Nephron (organoid): ENCODE measurements around the gene DHX38.
A peak's percentile ranks its signal among the peaks of the same experiment; 100 is the strongest.
"Not testable (repeated sequence)": the region's sequence is repeated elsewhere in the genome, so short reads cannot be mapped to it uniquely, and the experiment has no call there.

ENCODE experiments used
- H3K27ac Mint-ChIP-seq, 3 experiments: 2 replicates each; pipeline ENCODE4 v1.8.0; 2020; ENCODE audit warnings: mixed read lengths in 3 of 3, mild to moderate bottlenecking in 2 of 3, moderate library complexity in 1 of 3
- H3K27me3 Mint-ChIP-seq: 2 replicates; pipeline ENCODE4 v1.8.0; 2021; ENCODE audit warnings: low read depth, mild to moderate bottlenecking, moderate library complexity, mixed read lengths
- H3K36me3 Mint-ChIP-seq: 2 replicates; pipeline ENCODE4 v1.8.0; 2020; ENCODE audit warnings: low read depth, mixed read lengths
- H3K4me1 Mint-ChIP-seq: 2 replicates; pipeline ENCODE4 v1.8.0; 2020; ENCODE audit warnings: mixed read lengths
- H3K4me3 Mint-ChIP-seq, 3 experiments: 2 replicates each; pipeline ENCODE4 v1.8.0; 2020; ENCODE audit warnings: mild to moderate bottlenecking in 3 of 3, mixed read lengths in 3 of 3, moderate library complexity in 2 of 3
- H3K9me3 Mint-ChIP-seq: 2 replicates; pipeline ENCODE4 v1.8.0; 2020; ENCODE audit warnings: mixed read lengths
- TF ChIP-seq, protein P1 (sequence below), 3 experiments: fragments of 200-600 bp; sonication (generic); IDR thresholded peaks; one replicate each; pipeline ENCODE4 v1.5.0; 2021; ENCODE audit warnings: antibody characterized with exemption in 3 of 3; ENCODE audit not compliant: unreplicated experiment in 3 of 3

The DHX38 gene

DNA sequence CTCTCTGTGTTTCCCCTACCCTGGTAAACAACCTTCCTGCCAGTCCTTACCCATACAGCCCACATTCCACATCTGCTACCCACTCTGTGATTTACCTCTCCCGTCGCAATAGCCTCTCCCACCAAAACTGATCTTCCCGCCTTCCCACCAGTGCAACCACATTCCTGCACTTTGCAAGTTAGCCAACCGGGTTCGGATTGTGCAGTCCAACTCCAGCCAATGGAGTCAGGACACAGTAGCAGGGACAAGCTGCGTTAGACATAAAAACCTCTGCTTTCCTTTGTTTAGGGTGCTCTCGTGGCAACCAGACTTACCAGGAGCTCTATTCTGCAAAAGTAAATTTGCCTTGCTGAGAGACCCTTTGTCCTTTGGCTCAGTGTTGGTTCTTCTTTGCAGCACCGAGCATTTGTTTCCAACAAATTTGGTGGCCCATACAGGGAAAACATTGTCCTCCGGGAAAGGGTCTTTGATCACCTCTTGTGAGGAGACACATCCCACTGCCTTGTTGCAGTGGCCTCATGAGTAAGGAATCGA lies 29.2 kb upstream of the DHX38 start:
- no peak overlapping the region for H3K27ac Mint-ChIP-seq
- no peaks in the 10 kb centered on the region for H3K9me3 Mint-ChIP-seq
- H3K27me3 Mint-ChIP-seq = no peaks in the 10 kb centered on the region
- H3K4me1 Mint-ChIP-seq = no peaks in the 10 kb centered on the region
- H3K36me3 Mint-ChIP-seq = no peaks in the 10 kb centered on the region
- TF ChIP-seq, protein P1, sequence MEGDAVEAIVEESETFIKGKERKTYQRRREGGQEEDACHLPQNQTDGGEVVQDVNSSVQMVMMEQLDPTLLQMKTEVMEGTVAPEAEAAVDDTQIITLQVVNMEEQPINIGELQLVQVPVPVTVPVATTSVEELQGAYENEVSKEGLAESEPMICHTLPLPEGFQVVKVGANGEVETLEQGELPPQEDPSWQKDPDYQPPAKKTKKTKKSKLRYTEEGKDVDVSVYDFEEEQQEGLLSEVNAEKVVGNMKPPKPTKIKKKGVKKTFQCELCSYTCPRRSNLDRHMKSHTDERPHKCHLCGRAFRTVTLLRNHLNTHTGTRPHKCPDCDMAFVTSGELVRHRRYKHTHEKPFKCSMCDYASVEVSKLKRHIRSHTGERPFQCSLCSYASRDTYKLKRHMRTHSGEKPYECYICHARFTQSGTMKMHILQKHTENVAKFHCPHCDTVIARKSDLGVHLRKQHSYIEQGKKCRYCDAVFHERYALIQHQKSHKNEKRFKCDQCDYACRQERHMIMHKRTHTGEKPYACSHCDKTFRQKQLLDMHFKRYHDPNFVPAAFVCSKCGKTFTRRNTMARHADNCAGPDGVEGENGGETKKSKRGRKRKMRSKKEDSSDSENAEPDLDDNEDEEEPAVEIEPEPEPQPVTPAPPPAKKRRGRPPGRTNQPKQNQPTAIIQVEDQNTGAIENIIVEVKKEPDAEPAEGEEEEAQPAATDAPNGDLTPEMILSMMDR (IDR thresholded peaks at IDR 0.05; ENCODE audit: unreplicated experiment in 3 of 3) = no peak
- H3K4me3 Mint-ChIP-seq = no peak overlapping the region

DNA sequence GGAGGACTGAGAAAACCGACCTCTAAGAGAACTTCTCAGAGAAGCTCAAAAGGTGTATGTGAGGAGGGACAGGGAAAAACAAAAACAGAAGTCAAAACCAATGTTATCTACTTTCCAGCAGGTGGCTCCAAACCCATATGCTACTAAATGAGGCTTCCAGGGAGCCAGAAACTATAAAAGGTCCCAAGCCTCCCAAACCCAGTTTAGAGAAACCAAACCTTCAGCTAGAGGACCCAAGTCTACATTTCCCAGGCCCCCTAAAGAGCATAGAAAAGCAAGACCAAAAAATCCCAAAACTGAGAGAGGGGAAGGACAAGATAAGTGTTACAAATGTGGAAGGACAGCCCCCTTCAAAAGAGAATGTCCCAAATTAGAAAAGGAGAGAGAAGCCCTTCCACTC lies 26.9 kb upstream of the DHX38 start:
- TF ChIP-seq, protein P1 (IDR thresholded peaks at IDR 0.05; ENCODE audit: unreplicated experiment in 3 of 3) = peak; percentile 46 to 58 (median 52)
- peak overlapping the region in 1 of 3 experiments; percentile 3 for H3K27ac Mint-ChIP-seq
- H3K4me1 Mint-ChIP-seq = no peaks in the 10 kb centered on the region
- no peaks in the 10 kb centered on the region for H3K27me3 Mint-ChIP-seq
- no peaks in the 10 kb centered on the region for H3K9me3 Mint-ChIP-seq
- H3K4me3 Mint-ChIP-seq = no peak overlapping the region
- no peaks in the 10 kb centered on the region for H3K36me3 Mint-ChIP-seq

DNA sequence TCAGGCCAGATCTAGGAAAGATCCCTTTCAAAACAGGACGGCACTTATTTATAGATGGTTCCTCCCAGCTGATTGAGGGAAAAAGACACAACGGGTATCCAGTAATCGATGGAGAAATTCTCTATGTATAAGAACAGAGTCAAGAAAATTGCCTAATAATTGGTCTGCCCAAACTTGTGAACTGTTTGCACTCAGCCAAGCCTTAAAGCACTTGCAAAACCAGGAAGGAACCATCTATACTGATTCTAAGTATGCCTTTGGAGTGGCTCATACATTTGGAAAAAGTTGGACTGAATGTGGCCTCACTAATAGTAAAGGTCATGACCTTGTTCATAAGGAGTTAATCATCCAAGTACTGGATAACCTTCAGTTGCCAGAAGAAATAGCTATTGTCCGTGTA lies 24.7 kb upstream of the DHX38 start:
- peaks cover 6% of the 10 kb centered on the region for H3K4me1 Mint-ChIP-seq
- H3K36me3 Mint-ChIP-seq = no peaks in the 10 kb centered on the region
- peak overlapping the region in 1 of 3 experiments; percentile 24 for H3K27ac Mint-ChIP-seq
- no peaks in the 10 kb centered on the region for H3K27me3 Mint-ChIP-seq
- TF ChIP-seq, protein P1 (IDR thresholded peaks at IDR 0.05; ENCODE audit: unreplicated experiment in 3 of 3) = no peak
- no peak overlapping the region for H3K4me3 Mint-ChIP-seq
- no peaks in the 10 kb centered on the region for H3K9me3 Mint-ChIP-seq

DNA sequence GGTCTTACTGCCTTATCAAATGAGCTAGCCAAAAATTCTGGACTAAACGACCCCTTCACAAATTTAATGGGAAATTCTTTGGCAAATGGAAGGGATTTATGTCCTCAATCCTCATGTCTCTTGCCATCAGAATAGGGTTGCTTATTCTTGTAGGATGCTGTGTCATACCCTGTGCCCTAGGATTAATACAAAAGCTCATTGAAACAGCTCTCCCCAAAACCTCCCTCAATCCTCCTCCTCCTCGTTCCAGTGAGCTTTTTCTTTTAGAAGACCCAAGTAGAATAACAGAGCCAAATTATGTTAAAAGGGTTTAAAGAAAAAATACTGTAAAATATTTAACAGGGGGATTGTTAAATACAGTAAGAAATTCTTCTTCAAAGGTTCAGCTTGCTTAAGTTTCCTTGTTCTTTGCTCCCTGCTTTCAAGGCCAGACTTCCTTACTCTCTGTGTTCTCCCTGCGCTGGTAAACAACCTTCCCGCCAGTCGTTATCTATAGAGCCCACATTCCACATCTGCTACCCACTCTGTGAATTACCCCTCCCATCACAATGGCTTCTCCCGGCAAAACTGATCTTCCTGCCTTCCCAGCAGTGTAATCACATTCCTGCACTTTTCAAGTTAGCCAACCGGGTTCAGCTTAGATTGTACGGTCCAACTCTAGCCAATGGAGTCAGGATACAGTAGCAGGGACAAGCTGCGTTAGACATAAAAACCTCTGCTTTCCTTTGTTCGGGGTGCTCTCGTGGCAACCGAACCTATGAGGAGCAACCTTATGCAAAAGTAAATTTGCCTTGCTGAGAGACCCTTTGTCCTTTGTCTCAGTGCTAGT lies 20.9 kb upstream of the DHX38 start:
- Mint-ChIP-seq H3K9me3 (no peaks in the 10 kb centered on the region), H3K27me3 (no peaks in the 10 kb centered on the region), H3K4me3 (no peak overlapping the region), H3K36me3 (no peaks in the 10 kb centered on the region), H3K27ac (peak overlapping the region; percentile 59 to 79 (median 78)), H3K4me1 (peaks cover 6% of the 10 kb centered on the region)
- TF ChIP-seq, protein P1 (IDR thresholded peaks at IDR 0.05; ENCODE audit: unreplicated experiment in 3 of 3) = no peak

DNA sequence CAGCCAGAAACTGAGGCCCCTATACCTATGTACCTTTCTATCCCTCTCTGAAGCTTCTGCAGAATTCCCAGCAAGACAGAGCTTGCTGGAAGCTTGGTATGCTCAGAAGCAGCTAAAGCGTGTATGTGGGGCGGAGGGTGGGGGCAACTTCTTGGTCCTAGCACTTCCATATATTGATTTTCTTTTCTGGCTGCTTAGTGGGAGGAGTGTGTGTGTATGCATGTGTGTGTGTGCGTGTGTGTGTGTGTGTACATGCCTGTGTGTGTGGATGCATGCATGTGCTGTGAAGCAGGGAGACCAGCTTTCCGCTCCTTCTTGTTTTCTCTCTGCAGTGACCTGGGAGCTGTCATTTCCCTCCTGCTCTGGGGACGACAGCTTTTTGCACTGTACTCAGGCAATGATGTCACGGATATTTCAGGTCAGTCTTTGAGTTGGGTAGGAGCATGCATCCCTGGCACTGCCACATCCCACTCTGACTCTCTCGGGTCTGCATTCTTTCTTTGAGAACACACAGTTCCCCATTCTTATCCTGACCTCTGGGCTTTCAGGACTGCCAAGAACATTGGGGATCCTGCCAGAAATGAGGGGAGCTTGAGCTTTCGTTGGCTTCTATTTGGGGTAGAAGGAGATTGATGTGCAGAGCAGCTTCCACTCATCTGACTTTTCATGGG lies 20.0 kb upstream of the DHX38 start:
- TF ChIP-seq, protein P1 (IDR thresholded peaks at IDR 0.05; ENCODE audit: unreplicated experiment in 3 of 3) = no peak
- Mint-ChIP-seq H3K27me3 (no peaks in the 10 kb centered on the region), H3K4me1 (peaks cover 6% of the 10 kb centered on the region), H3K27ac (peak overlapping the region in 2 of 3 experiments; percentile 35 to 78), H3K36me3 (no peaks in the 10 kb centered on the region), H3K4me3 (no peak overlapping the region), H3K9me3 (no peaks in the 10 kb centered on the region)

DNA sequence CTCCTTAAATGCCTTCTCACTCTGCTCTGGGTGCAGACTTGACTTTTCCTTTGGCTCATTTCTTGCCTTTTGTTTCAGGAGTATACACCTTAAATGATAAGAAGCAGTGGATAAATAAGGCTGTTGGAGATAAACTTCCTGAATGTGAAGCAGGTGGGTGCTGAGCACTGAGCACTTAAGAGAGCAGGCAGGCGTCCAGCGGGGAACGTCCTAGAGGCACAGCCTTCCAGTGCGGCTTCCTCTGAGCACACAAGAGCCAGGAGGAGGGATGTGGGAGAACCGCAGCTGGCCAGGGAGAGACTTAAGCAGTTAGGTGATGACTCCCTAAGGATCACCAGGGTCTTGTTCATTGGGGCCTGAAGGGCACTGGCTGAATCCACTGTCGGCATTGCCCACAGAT lies 18.6 kb upstream of the DHX38 start:
- H3K9me3 Mint-ChIP-seq, H3K27me3 Mint-ChIP-seq, H3K27ac Mint-ChIP-seq, H3K4me3 Mint-ChIP-seq, H3K4me1 Mint-ChIP-seq, H3K36me3 Mint-ChIP-seq: not testable (repeated sequence)

DNA sequence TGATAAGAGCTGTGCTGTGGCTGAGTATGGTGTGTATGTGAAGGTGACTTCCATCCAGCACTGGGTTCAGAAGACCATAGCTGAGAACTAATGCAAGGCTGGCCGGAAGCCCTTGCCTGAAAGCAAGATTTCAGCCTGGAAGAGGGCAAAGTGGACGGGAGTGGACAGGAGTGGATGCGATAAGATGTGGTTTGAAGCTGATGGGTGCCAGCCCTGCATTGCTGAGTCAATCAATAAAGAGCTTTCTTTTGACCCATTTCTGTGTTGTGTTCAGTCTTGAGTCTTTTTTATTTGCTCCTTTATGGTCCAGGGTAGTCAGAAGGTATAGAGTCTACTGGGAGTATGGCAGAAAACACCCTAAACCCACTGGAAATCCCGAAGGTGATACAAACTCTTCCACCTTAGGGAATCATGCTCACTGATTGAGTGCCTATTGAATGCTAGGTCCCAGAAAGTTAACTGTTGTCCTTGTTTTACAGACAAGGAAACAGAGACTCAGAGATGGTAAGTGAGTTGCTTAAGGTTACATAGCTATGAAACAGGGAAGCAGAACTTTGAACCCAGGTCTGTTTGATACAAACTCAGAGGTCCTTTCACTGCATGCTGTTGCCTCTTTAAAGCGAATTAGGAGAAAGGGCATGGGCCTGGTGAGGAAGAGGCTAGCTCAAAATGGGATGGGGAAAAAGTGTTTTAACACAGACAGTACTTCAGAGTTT lies 16.5 kb upstream of the DHX38 start:
- not testable (repeated sequence) for H3K4me3 Mint-ChIP-seq

More for the DNA sequence above, 16.5 kb upstream of the DHX38 start:
- not testable (repeated sequence) for H3K27ac Mint-ChIP-seq, H3K4me1 Mint-ChIP-seq, H3K36me3 Mint-ChIP-seq, H3K27me3 Mint-ChIP-seq, H3K9me3 Mint-ChIP-seq
